Liver (tissue), 9 donors: ENCODE results near the gene PKD2. TPM values are rescaled to one million over a fixed set of nuclear protein-coding genes. Genes with fewer than 3 reads are reported as not detected.
A peak's percentile ranks its signal among the peaks of the same experiment; 100 is the strongest.

ENCODE experiments used
- DNase-seq: peaks from one replicate; pipeline ENCODE4 v3.0.0-alpha.2; 2017; ENCODE audit warnings: low spot score
- H3K27ac ChIP-seq, 2 donors: one replicate each; pipeline ENCODE4 v1.7.0; 2013; ENCODE audit warnings: inconsistent platforms in 2 of 2, low read length in 2 of 2, control low read depth in 1 of 2, low read depth in 1 of 2, mild to moderate bottlenecking in 1 of 2
- H3K27me3 ChIP-seq, 4 donors: one replicate each; pipeline versions ENCODE4 v1.6.1 to v1.7.0; 2013; ENCODE audit warnings: low read length in 3 of 4, inconsistent platforms in 1 of 4, mild to moderate bottlenecking in 1 of 4, moderate library complexity in 1 of 4; ENCODE audit not compliant: control insufficient read depth in 4 of 4, insufficient read depth in 4 of 4
- H3K36me3 ChIP-seq, 4 donors: one replicate each; pipeline versions ENCODE4 v1.6.1 to v1.7.0; 2013; ENCODE audit warnings: low read length in 3 of 4, mild to moderate bottlenecking in 3 of 4, low read depth in 1 of 4, moderate library complexity in 1 of 4; ENCODE audit not compliant: control insufficient read depth in 4 of 4, insufficient read depth in 3 of 4
- H3K4me1 ChIP-seq, 4 donors: one replicate each; pipeline versions ENCODE4 v1.6.1 to v1.7.0; 2013; ENCODE audit warnings: low read length in 3 of 4, mild to moderate bottlenecking in 3 of 4, moderate library complexity in 1 of 4; ENCODE audit not compliant: control insufficient read depth in 4 of 4, insufficient read depth in 4 of 4
- H3K4me3 ChIP-seq, 3 donors: one replicate each; pipeline versions ENCODE4 v1.6.1 to v1.7.0; 2013; ENCODE audit warnings: low read length in 3 of 3, control low read depth in 1 of 3, low read depth in 1 of 3, mild to moderate bottlenecking in 1 of 3
- H3K9ac ChIP-seq, 2 donors: one replicate each; pipeline ENCODE4 v1.7.0; 2013; ENCODE audit warnings: low read length in 2 of 2, mild to moderate bottlenecking in 2 of 2, moderate library complexity in 2 of 2, control low read depth in 1 of 2, low read depth in 1 of 2
- H3K9me3 ChIP-seq, 4 donors: one replicate each; pipeline versions ENCODE4 v1.6.1 to v1.7.0; 2013; ENCODE audit warnings: low read length in 3 of 4; ENCODE audit not compliant: control insufficient read depth in 4 of 4
- ATF3 ChIP-seq: IDR thresholded peaks from 2 replicates; pipeline ENCODE4 v1.6.1; 2016; ENCODE audit warnings: antibody characterized with exemption
- EGR1 ChIP-seq, 2 donors: IDR thresholded peaks; 2 replicates each; pipeline ENCODE4 v1.6.1; 2016 to 2018; ENCODE audit warnings: antibody characterized with exemption in 2 of 2, low read depth in 2 of 2
- FOXA1 ChIP-seq: IDR thresholded peaks from 2 replicates; pipeline ENCODE4 v1.6.1; 2016; ENCODE audit warnings: antibody characterized with exemption
- FOXA2 ChIP-seq: IDR thresholded peaks from 2 replicates; pipeline ENCODE4 v1.6.1; 2016; ENCODE audit warnings: antibody characterized with exemption
- HNF4A ChIP-seq, 2 donors: conservative IDR thresholded peaks; 2 replicates each; pipeline ENCODE4 v1.6.1; 2016; ENCODE audit warnings: antibody characterized with exemption in 2 of 2, mild to moderate bottlenecking in 2 of 2
- HNF4G ChIP-seq: IDR thresholded peaks from 2 replicates; pipeline ENCODE4 v1.6.1; 2016; ENCODE audit warnings: antibody characterized with exemption
- JUND ChIP-seq, 2 donors: IDR thresholded peaks; 2 replicates each; pipeline ENCODE4 v1.6.1; 2016; ENCODE audit warnings: antibody characterized with exemption in 2 of 2
- NR2F2 ChIP-seq: IDR thresholded peaks from 2 replicates; pipeline ENCODE4 v1.6.1; 2016; ENCODE audit warnings: antibody characterized with exemption
- RAD21 ChIP-seq, 2 donors: IDR thresholded peaks; 2 replicates each; pipeline ENCODE4 v1.6.1; 2016; ENCODE audit warnings: antibody characterized with exemption in 2 of 2, mild to moderate bottlenecking in 2 of 2
- RXRA ChIP-seq, 2 donors: IDR thresholded peaks; 2 replicates each; pipeline ENCODE4 v1.6.1; 2017 to 2018; ENCODE audit warnings: antibody characterized with exemption in 2 of 2, mild to moderate bottlenecking in 1 of 2
- SP1 ChIP-seq: IDR thresholded peaks from 2 replicates; pipeline ENCODE4 v1.6.1; 2018; ENCODE audit warnings: antibody characterized with exemption, mild to moderate bottlenecking
- TAF1 ChIP-seq: conservative IDR thresholded peaks from 2 replicates; pipeline ENCODE4 v1.6.1; 2016; ENCODE audit warnings: antibody characterized with exemption, mild to moderate bottlenecking
- YY1 ChIP-seq: IDR thresholded peaks from 2 replicates; pipeline ENCODE4 v1.6.1; 2016; ENCODE audit warnings: antibody characterized with exemption, mild to moderate bottlenecking
- WGBS: extraction: QIAGEN DNeasy Blood & Tissue Kit; methylation state at CpG from one replicate; pipeline ENCODE4 v1.1.7; 2013; 5-methylcytosine and 5-hydroxymethylcytosine counted together
- polyA plus RNA-seq, 2 donors: library from polyadenylated mRNA; stranded (reverse) in 1 of 2; unstranded in 1 of 2; fragments of 200-250 nt in 1 of 2; fragments of >200 nt in 1 of 2; fragmentation: Nextera tagmentation in 1 of 2; extraction: Ambion mirVana in 1 of 2; gene quantifications; one replicate each; pipeline versions ENCODE4 v1.2.1 to v1.2.3, GENCODE V29; 2013 to 2015
- total RNA-seq, 2 donors: library from RNA; depleted of rRNA; stranded (reverse); fragments of >200 nt; gene quantifications; one replicate each; pipeline ENCODE4 v1.2.3, GENCODE V29; 2014
- TF ChIP-seq, protein P1 (sequence below): IDR thresholded peaks from 2 replicates; pipeline ENCODE4 v1.6.1; 2016; ENCODE audit warnings: antibody characterized with exemption
- TF ChIP-seq, protein P2 (sequence below): IDR thresholded peaks from 2 replicates; pipeline ENCODE4 v1.6.1; 2016; ENCODE audit warnings: antibody characterized with exemption
- TF ChIP-seq, protein P3 (sequence below): IDR thresholded peaks from 2 replicates; pipeline ENCODE4 v1.6.1; 2016; ENCODE audit warnings: antibody characterized with exemption, mild to moderate bottlenecking
- donor health status: healthy.
- donor health status: healthy.
- donor health status: healthy.
- donor health status: healthy.
- donor health status: healthy.

Gene PKD2
- total and polyA plus RNA-seq, 4 donors, result 1.5 to 11.4 (median 7.1) TPM

DNA sequence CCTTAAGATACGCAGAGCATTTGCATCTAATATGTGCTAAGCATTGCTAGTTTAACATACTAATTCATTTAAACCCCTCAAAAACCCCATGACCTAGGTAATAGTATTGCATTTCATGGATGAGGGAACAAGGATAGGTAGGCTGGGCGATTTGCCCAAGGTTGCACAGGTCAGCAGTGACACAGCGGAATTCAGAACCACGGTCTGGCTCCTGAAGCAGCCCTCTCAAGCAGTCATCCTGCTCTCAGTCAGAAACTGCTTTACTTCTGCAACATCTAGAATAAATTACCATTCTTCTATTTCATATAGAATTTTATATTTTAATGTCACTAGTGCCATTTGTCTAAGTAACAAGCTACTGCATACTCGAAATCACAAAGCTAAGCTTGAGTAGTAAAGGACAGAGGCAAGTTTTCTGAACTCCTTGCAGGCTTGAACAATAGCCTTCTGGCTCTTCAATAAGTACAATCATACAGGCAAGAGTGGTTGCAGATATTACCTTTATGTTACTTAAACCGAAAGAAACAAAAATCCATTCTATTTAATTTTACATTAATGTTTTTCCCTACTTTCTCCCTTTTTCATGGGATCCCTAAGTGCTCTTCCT lies 32.5 kb upstream of the PKD2 start:
- TF ChIP-seq, protein P1, sequence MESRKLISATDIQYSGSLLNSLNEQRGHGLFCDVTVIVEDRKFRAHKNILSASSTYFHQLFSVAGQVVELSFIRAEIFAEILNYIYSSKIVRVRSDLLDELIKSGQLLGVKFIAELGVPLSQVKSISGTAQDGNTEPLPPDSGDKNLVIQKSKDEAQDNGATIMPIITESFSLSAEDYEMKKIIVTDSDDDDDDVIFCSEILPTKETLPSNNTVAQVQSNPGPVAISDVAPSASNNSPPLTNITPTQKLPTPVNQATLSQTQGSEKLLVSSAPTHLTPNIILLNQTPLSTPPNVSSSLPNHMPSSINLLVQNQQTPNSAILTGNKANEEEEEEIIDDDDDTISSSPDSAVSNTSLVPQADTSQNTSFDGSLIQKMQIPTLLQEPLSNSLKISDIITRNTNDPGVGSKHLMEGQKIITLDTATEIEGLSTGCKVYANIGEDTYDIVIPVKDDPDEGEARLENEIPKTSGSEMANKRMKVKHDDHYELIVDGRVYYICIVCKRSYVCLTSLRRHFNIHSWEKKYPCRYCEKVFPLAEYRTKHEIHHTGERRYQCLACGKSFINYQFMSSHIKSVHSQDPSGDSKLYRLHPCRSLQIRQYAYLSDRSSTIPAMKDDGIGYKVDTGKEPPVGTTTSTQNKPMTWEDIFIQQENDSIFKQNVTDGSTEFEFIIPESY, result no peak
- no peak for TF ChIP-seq EGR1 (IDR thresholded peaks at IDR 0.05; ENCODE audit: low read depth in 2 of 2)
- no peak for TF ChIP-seq HNF4G
- peak; percentile 67 for TF ChIP-seq NR2F2
- no peak for TF ChIP-seq YY1
- TF ChIP-seq JUND (IDR thresholded peaks at IDR 0.05), result peak in 1 of 2 donors; percentile 19
- no peak for TF ChIP-seq FOXA1
- TF ChIP-seq, protein P2, sequence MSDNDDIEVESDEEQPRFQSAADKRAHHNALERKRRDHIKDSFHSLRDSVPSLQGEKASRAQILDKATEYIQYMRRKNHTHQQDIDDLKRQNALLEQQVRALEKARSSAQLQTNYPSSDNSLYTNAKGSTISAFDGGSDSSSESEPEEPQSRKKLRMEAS, result no peak
- TF ChIP-seq TAF1, result no peak
- peak; percentile 40 to 45 for TF ChIP-seq RXRA (IDR thresholded peaks at IDR 0.05)
- TF ChIP-seq HNF4A (conservative IDR thresholded peaks at IDR 0.05), result peak; percentile 35
- no peak for TF ChIP-seq FOXA2
- peak; percentile 25 to 55 for TF ChIP-seq RAD21 (IDR thresholded peaks at IDR 0.05)
- no peak for TF ChIP-seq SP1
- no peak for DNase-seq
- no peak overlapping the region for H3K9ac ChIP-seq
- no peaks in the 10 kb centered on the region for H3K27me3 ChIP-seq
- H3K27ac ChIP-seq, result no peak overlapping the region
- WGBS, result 50% methylated on average over 6 of the region's 6 CpGs
- no peaks in the 10 kb centered on the region for H3K9me3 ChIP-seq
- no peak overlapping the region for H3K4me3 ChIP-seq
- H3K4me1 ChIP-seq, result peaks cover 0 to 8% (median 3%) of the 10 kb centered on the region in 4 donors
- no peaks in the 10 kb centered on the region for H3K36me3 ChIP-seq

DNA sequence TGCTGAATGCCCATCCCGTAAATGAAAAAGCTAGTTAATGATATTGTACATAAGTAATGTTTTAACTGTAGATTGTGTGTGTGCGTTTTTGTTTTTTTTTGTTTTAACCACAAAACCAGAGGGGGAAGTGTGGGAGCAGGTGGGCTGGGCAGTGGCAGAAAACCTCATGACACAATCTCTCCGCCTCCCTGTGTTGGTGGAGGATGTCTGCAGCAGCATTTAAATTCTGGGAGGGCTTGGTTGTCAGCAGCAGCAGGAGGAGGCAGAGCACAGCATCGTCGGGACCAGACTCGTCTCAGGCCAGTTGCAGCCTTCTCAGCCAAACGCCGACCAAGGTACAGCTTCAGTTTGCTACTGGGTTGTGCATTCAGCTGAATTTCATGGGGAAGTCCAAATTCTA lies 32.0 kb upstream of the PKD2 start, which contains the start of gene SPP1:
Gene SPP1 (plus strand): TSS at position 249 of the 400 bp plus-strand sequence. CDS start 1,182 bp downstream, outside the sequence.
- Histone ChIP-seq H3K36me3 (no peaks in the 10 kb centered on the region), H3K4me1 (peaks cover 0 to 8% (median 3%) of the 10 kb centered on the region in 4 donors), H3K9me3 (no peaks in the 10 kb centered on the region), H3K4me3 (no peak within 1 kb of the TSS), H3K27ac (no peak within 1 kb of the TSS), H3K9ac (no peak within 1 kb of the TSS), H3K27me3 (no peaks in the 10 kb centered on the region)
- TF ChIP-seq ATF3 (no peak), HNF4G (no peak), EGR1 (IDR thresholded peaks at IDR 0.05; ENCODE audit: low read depth in 2 of 2) (no peak), TAF1 (no peak), YY1 (no peak), FOXA2 (no peak)
- TF ChIP-seq, protein P3, sequence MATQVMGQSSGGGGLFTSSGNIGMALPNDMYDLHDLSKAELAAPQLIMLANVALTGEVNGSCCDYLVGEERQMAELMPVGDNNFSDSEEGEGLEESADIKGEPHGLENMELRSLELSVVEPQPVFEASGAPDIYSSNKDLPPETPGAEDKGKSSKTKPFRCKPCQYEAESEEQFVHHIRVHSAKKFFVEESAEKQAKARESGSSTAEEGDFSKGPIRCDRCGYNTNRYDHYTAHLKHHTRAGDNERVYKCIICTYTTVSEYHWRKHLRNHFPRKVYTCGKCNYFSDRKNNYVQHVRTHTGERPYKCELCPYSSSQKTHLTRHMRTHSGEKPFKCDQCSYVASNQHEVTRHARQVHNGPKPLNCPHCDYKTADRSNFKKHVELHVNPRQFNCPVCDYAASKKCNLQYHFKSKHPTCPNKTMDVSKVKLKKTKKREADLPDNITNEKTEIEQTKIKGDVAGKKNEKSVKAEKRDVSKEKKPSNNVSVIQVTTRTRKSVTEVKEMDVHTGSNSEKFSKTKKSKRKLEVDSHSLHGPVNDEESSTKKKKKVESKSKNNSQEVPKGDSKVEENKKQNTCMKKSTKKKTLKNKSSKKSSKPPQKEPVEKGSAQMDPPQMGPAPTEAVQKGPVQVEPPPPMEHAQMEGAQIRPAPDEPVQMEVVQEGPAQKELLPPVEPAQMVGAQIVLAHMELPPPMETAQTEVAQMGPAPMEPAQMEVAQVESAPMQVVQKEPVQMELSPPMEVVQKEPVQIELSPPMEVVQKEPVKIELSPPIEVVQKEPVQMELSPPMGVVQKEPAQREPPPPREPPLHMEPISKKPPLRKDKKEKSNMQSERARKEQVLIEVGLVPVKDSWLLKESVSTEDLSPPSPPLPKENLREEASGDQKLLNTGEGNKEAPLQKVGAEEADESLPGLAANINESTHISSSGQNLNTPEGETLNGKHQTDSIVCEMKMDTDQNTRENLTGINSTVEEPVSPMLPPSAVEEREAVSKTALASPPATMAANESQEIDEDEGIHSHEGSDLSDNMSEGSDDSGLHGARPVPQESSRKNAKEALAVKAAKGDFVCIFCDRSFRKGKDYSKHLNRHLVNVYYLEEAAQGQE, result no peak
- DNase-seq, result no peak
- WGBS, result 64% methylated on average over 8 of the region's 8 CpGs
